Measurements from ENCODE around the gene SLC39A13. TPM values are rescaled to one million over a fixed set of nuclear protein-coding genes. Genes with fewer than 3 reads are reported as not detected.
A peak's percentile ranks its signal among the peaks of the same experiment; 100 is the strongest.

SLC39A13 gene
- total RNA-seq, 1 experiment from 2014 or later, result 32.5 TPM

GRCh38 chr11:47411884-47412746 is 3.7 kb downstream of the SLC39A13 start:
- no peak overlapping the region for H3K27ac ChIP-seq (ENCODE audit: low read length)
- H4K20me1 ChIP-seq (ENCODE audit: low read length), result peaks cover 9% of the 10 kb centered on the region; the same call in 1 of the 2 replicates
- no peaks in the 10 kb centered on the region for H3K27me3 ChIP-seq (ENCODE audit: low read length)
- H3K9me3 ChIP-seq (ENCODE audit: low read length), result no peaks in the 10 kb centered on the region
- H3K79me2 ChIP-seq (ENCODE audit: low read length), result peaks cover 26% of the 10 kb centered on the region
- ChIA-PET CTCF (interaction anchor here (0.5 kb wide), 2 partner anchors 42 to 419 kb away, joined by 4 read pairs; no protein-coding TSS in a partner anchor), POLR2A (ENCODE audit: unreplicated experiment) (no interaction called here)
- TF ChIP-seq CTCF (conservative IDR thresholded peaks at IDR 0.05; ENCODE audit: low read depth, low read length) (peak; percentile 78), EZH2phosphoT487 (IDR thresholded peaks at IDR 0.05; ENCODE audit: borderline replicate concordance, low read length) (no peak)
- H3F3A ChIP-seq (ENCODE audit: low read length, unreplicated experiment), result peaks cover 3% of the 10 kb centered on the region
- no peak for ATAC-seq
- peak; percentile 51 for DNase-seq
- no peaks in the 10 kb centered on the region for H3K9me2 ChIP-seq (replicated peaks; ENCODE audit: low read length)
- peaks cover 42% of the 10 kb centered on the region for H3K4me1 ChIP-seq (ENCODE audit: insufficient read depth, low read length)
- no peak overlapping the region for H3K4me2 ChIP-seq (ENCODE audit: low read length)
- no peak overlapping the region for H2AFZ ChIP-seq (ENCODE audit: low read length)
- intact Hi-C loops (cut with micrococcal nuclease), result no loop called here
- no peak overlapping the region for H3K4me3 ChIP-seq (ENCODE audit: low read length)
- no peaks in the 10 kb centered on the region; the same call in 1 of the 2 replicates for H3K36me3 ChIP-seq (ENCODE audit: low read depth, low read length)
- H3K9ac ChIP-seq (ENCODE audit: low read length), result no peak overlapping the region
- BruUV-seq (replicated peaks), result no TSS peak

- no peak overlapping the region for H2AFZ ChIP-seq (ENCODE audit: low read length)
- H3K36me3 ChIP-seq (ENCODE audit: low read depth, low read length), result no peaks in the 10 kb centered on the region; the same call in none of the 2 replicates
- ATAC-seq (no peak), DNase-seq (no peak)
- peaks cover 9% of the 10 kb centered on the region; the same call in 1 of the 2 replicates for H4K20me1 ChIP-seq (ENCODE audit: low read length)
- intact Hi-C loops (cut with micrococcal nuclease), result no loop called here
- no peaks in the 10 kb centered on the region for H3K9me3 ChIP-seq (ENCODE audit: low read length)
- TF ChIP-seq EZH2phosphoT487 (IDR thresholded peaks at IDR 0.05; ENCODE audit: borderline replicate concordance, low read length) (no peak), CTCF (conservative IDR thresholded peaks at IDR 0.05; ENCODE audit: low read depth, low read length) (no peak), EZH2 (IDR thresholded peaks at IDR 0.05; ENCODE audit: low read length, unreplicated experiment) (no peak)
- H3K9me2 ChIP-seq (replicated peaks; ENCODE audit: low read length), result no peaks in the 10 kb centered on the region
- no TSS peak for BruUV-seq (replicated peaks)
- H3F3A ChIP-seq (ENCODE audit: low read length, unreplicated experiment), result peaks cover 3% of the 10 kb centered on the region
- H3K27me3 ChIP-seq (ENCODE audit: low read length), result no peaks in the 10 kb centered on the region
- no peak overlapping the region for H3K9ac ChIP-seq (ENCODE audit: low read length)
- CTCF ChIA-PET, result no interaction called here
- H3K79me2 ChIP-seq (ENCODE audit: low read length), result peaks cover 26% of the 10 kb centered on the region
- no peak overlapping the region for H3K27ac ChIP-seq (ENCODE audit: low read length)
- H3K4me2 ChIP-seq (ENCODE audit: low read length), result no peak overlapping the region
- peaks cover 35% of the 10 kb centered on the region for H3K4me1 ChIP-seq (ENCODE audit: insufficient read depth, low read length)
- POLR2A ChIA-PET (ENCODE audit: unreplicated experiment), result interaction anchor here (0.5 kb wide), 1 partner anchor 199 kb away, joined by 12 read pairs; the partner anchor contains the start of gene DDB2
- H3K4me3 ChIP-seq (ENCODE audit: low read length), result no peak overlapping the region
These were observed 5.0 kb downstream of the SLC39A13 start for GRCh38 chr11:47413351-47413750.
